Eye (tissue), 1 donor: ENCODE data around the gene LY6G5B.

Source experiments
- DNase-seq: peaks from one replicate; pipeline ENCODE4 v3.0.0-alpha.2; 2015

The LY6G5B gene

DNA sequence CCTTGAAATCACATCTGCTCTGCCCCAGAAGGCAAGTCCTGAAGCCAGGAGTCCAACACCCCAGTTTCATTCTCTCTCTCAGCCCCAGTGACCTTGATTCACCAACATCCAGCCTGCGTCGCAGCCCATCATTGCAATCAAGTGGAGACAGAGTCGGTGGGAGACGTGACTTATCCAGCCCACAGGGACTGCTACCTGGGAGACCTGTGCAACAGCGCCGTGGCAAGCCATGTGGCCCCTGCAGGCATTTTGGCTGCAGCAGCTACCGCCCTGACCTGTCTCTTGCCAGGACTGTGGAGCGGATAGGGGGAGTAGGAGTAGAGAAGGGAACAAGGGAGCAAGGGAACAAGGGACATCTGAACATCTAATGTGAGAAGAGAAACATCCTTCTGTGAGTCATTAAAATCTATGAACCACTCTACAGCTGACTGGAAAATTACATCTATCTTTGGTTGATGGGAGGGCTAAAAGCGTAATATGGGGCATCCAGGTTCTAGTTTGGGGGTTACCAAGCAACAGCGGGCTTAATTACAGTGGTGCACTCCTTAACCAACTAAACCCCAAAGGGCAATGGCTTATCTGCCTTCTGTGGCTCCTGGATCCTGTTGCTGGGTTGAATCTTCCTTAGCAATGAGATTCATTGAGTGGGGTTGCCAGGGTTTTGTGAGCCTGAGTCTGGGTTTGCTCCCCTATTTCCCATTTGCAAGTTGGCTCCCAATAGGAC, 47.9 kb downstream of the LY6G5B start:
- DNase-seq = no peak

DNA sequence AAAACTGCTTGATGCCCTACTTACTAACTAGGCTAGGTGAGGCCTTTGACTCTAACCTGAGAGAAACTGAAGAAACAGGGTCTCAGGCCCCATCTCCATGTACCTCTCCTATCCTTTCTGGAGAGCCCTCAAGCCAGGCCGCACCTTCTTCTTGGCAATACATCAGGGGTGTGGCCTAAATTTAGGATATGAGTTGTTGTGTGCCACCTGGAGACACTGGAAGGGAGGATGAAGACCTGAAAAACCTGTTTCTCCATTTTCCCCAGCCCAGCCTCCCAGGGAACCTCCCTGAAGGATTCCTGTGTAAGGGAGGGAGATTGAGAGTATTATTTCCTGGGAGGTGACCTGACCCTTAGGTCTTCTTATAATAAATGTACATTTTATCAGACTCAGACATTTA, 48.5 kb downstream of the LY6G5B start:
- DNase-seq = no peak

GRCh38 chr6:31719001-31719400, 49.2 kb downstream of the LY6G5B start:
- no peak for DNase-seq

- no peak for DNase-seq
These were observed 50.5 kb downstream of the LY6G5B start for GRCh38 chr6:31720196-31720770.

- no peak for DNase-seq
These were observed 51.7 kb downstream of the LY6G5B start, which contains the start of gene LY6G6C for GRCh38 chr6:31721351-31722020. Gene LY6G6C, minus strand, starts transcription at chr6:31721746. Its CDS starts 67 bp downstream, at chr6:31721679.

- no peak for DNase-seq
These were observed 52.4 kb downstream of the LY6G5B start for GRCh38 chr6:31722173-31722572.
